B cell (primary cell): ENCODE measurements around the gene DPM2. TPM values are rescaled to one million over a fixed set of nuclear protein-coding genes. Genes with fewer than 3 reads are reported as not detected.

Experiments used
- ATAC-seq: fragments of 200-7000 bp; cut with Tn5 transposase; one replicate; pipeline ENCODE4 v1.10.0; 2021; ENCODE audit warnings: low read depth, mild to moderate bottlenecking, moderate number of reproducible peaks, moderate library complexity
- CTCF ChIA-PET: fragments of 350-600 bp; sonication (Branson Sonifier 250); formaldehyde crosslinking; loops from one replicate; lab custom pipeline; 2021; ENCODE audit warnings: antibody characterized with exemption, inconsistent platforms; lab: Charles Lee
- POLR2A ChIA-PET: fragments of 350-600 bp; sonication (Branson Sonifier 250); formaldehyde crosslinking; loops from one replicate; lab custom pipeline; 2021; ENCODE audit warnings: antibody characterized with exemption; lab: Charles Lee
- DNase-seq: peaks from one replicate; pipeline ENCODE4 v3.0.0; 2013
- H2AFZ ChIP-seq: 2 replicates; pipeline ENCODE4 v1.6.1; 2012; ENCODE audit warnings: mild to moderate bottlenecking, low read depth, low read length; ENCODE audit not compliant: insufficient read depth, poor library complexity, severe bottlenecking
- H3K27ac ChIP-seq, 2 donors: 1 replicate in 1 of 2; 2 replicates in 1 of 2; pipeline ENCODE4 v1.5.1; 2012 to 2013; ENCODE audit warnings: low read length in 2 of 2, mild to moderate bottlenecking in 2 of 2, moderate library complexity in 1 of 2
- H3K27me3 ChIP-seq, 4 experiments: fragments of 200-600 bp in 1 of 4; sonication (generic) in 1 of 4; replicated peaks in 1 of 4; 1 replicate in 2 of 4; 2 replicates in 2 of 4; pipeline versions ENCODE4 v1.6.1 to v1.7.0; 2013 to 2016; ENCODE audit warnings: low read length in 3 of 4, mild to moderate bottlenecking in 2 of 4, mixed read lengths in 1 of 4, moderate library complexity in 1 of 4; ENCODE audit not compliant: insufficient read depth in 4 of 4, control insufficient read depth in 3 of 4; ENCODE audit errors: control extremely low read depth in 1 of 4
- H3K36me3 ChIP-seq, 2 experiments: replicated peaks in 1 of 2; 1 replicate in 1 of 2; 2 replicates in 1 of 2; pipeline versions ENCODE4 v1.6.1 to v1.7.1; 2013; ENCODE audit warnings: low read length in 1 of 2; ENCODE audit not compliant: insufficient read depth in 2 of 2, control insufficient read depth in 1 of 2; ENCODE audit errors: control extremely low read depth in 1 of 2, extremely low read depth in 1 of 2
- H3K4me1 ChIP-seq, 2 donors: fragments of 200-600 bp in 1 of 2; sonication (generic) in 1 of 2; 1 replicate in 1 of 2; 2 replicates in 1 of 2; pipeline versions ENCODE4 v1.5.1 to v1.6.1; 2013 to 2017; ENCODE audit warnings: low read length in 2 of 2; ENCODE audit not compliant: control insufficient read depth in 2 of 2, insufficient read depth in 2 of 2
- H3K4me2 ChIP-seq: replicated peaks from 2 replicates; pipeline ENCODE3; 2012; ENCODE audit warnings: mild to moderate bottlenecking, low read depth, low read length; ENCODE audit not compliant: poor library complexity, severe bottlenecking
- H3K4me3 ChIP-seq, 5 experiments: fragments of 200-600 bp in 1 of 5; sonication (generic) in 1 of 5; 1 replicate in 3 of 5; 2 replicates in 2 of 5; pipeline versions ENCODE4 v1.5.1 to v1.7.0; 2011 to 2016; ENCODE audit warnings: low read length in 4 of 5, mild to moderate bottlenecking in 4 of 5, low read depth in 2 of 5, control low read depth in 1 of 5, moderate library complexity in 1 of 5; ENCODE audit not compliant: insufficient read depth in 1 of 5; ENCODE audit errors: control extremely low read depth in 1 of 5, extremely low read depth in 1 of 5
- H3K79me2 ChIP-seq: fragments of 200-600 bp; sonication (generic); one replicate; pipeline ENCODE4 v1.6.0; 2016; ENCODE audit warnings: low read length; ENCODE audit not compliant: control insufficient read depth, insufficient read depth
- H3K9ac ChIP-seq: fragments of 200-600 bp; sonication (generic); 2 replicates; pipeline ENCODE4 v1.6.1; 2017; ENCODE audit warnings: mild to moderate bottlenecking, low read length, moderate library complexity
- H3K9me3 ChIP-seq, 3 donors: one replicate each; pipeline versions ENCODE4 v1.6.1 to v1.7.1; 2013; ENCODE audit warnings: low read length in 2 of 3; ENCODE audit not compliant: control insufficient read depth in 2 of 3, insufficient read depth in 1 of 3; ENCODE audit errors: control extremely low read depth in 1 of 3
- H4K20me1 ChIP-seq: 2 replicates; pipeline ENCODE4 v1.6.0; 2012; ENCODE audit warnings: mild to moderate bottlenecking, low read length; ENCODE audit not compliant: insufficient read depth, control insufficient read depth, poor library complexity, severe bottlenecking
- H3K27ac Mint-ChIP-seq: one replicate; pipeline ENCODE4 v1.8.0; 2021; ENCODE audit warnings: mixed read lengths
- H3K27me3 Mint-ChIP-seq: one replicate; pipeline ENCODE4 v1.8.0; 2021; ENCODE audit warnings: mixed read lengths
- H3K4me1 Mint-ChIP-seq: one replicate; pipeline ENCODE4 v1.8.0; 2021; ENCODE audit warnings: mixed read lengths
- H3K4me3 Mint-ChIP-seq: one replicate; pipeline ENCODE4 v1.8.0; 2021; ENCODE audit warnings: mixed read lengths
- H3K9me3 Mint-ChIP-seq: one replicate; pipeline ENCODE4 v1.8.0; 2022; ENCODE audit warnings: mixed read lengths; ENCODE audit not compliant: insufficient read depth
- EZH2 ChIP-seq: IDR thresholded peaks from 2 replicates; pipeline ENCODE4 v1.6.1; 2012; ENCODE audit warnings: borderline replicate concordance, low read depth, mild to moderate bottlenecking, moderate library complexity, low read length; ENCODE audit not compliant: insufficient read depth, poor library complexity, severe bottlenecking
- WGBS: methylation state at CpG from one replicate; pipeline ENCODE4 v1.1.5; 2013; ENCODE audit warnings: missing lambda C conversion rate; ENCODE audit not compliant: insufficient coverage; 5-methylcytosine and 5-hydroxymethylcytosine counted together
- intact Hi-C: fragments of 100-400 bp; cut with micrococcal nuclease; formaldehyde crosslinking; loops from one replicate; pipeline ENCODE4 v1.10.0; 2022
- polyA plus RNA-seq: library from polyadenylated mRNA; depleted of rRNA; stranded (reverse); fragments of >200 nt; gene quantifications from 2 replicates; pipeline ENCODE4 v1.2.3, GENCODE V29; 2012
- total RNA-seq, 2 donors: library from RNA; stranded (reverse); fragments of 120-200 nt in 1 of 2; gene quantifications; 1 replicate in 1 of 2; 2 replicates in 1 of 2; pipeline versions ENCODE4 v1.2.3 to v1.2.4, GENCODE V29; 2013 to 2022
- TF ChIP-seq, protein P1 (sequence below): fragments of 200-600 bp; IDR thresholded peaks from one replicate; pipeline ENCODE4 v1.8.0; 2022; ENCODE audit warnings: antibody characterized with exemption, mild to moderate bottlenecking

Gene DPM2
- total and polyA plus RNA-seq, 2 donors (not counting 1 experiment from before 2014, with no cell fraction given) = 34.1 to 42.9 TPM

DNA sequence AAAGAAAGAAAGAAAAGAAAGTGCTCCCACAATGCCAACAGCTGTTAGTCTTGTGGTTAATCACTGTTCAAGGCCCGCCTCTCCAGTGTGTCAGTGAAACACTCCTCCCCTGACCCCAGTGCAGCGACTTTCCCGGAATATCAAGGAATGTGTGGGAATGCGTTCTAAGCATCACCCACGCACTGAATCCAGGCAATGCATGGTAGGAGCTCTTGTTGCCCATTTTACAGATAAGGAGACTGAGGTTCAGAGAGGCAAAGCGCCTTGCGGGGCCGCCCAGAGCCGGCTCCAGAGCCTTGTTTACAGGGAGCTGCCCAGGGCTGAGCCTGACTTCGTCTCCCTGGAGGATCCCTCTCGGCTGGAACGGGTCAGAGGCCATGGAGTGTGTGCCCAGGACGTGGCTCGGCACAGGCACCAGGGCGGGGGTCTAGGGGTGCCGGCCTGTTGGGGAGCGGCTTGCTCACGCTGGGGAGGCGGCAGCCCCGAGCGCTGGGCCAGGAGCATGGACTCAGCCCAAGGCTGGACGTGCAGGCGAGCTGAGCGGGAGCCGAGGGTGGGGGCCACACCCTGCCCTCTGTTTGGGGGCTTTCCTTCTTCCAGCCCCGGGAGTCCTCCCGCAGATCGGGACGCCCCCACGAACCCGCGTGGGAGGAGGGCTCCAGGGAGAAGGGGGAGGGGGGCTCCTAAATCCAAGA is 39.1 kb downstream of the DPM2 start:
- H3K9me3 Mint-ChIP-seq = peaks cover 4% of the 10 kb centered on the region
- intact Hi-C loops = loop anchor here (1.0 kb wide), 1 partner anchor 19 kb away; the partner anchor contains the start of gene ST6GALNAC4
- CTCF ChIA-PET = interaction anchor here (0.8 to 2.9 kb wide), 6 partner anchors 16 to 309 kb away, joined by 3 to 12 read pairs (median 5); partner anchors contain the start of gene TOR2A
- H3K4me2 ChIP-seq = peak overlapping the region; percentile 97
- H3K4me1 ChIP-seq = peaks cover 34 to 62% of the 10 kb centered on the region in 2 donors
- ATAC-seq (peak; percentile 4), DNase-seq (peak; percentile 49)
- peaks cover 5% of the 10 kb centered on the region for H4K20me1 ChIP-seq
- peaks cover 45% of the 10 kb centered on the region for H3K4me1 Mint-ChIP-seq
- H3K79me2 ChIP-seq = peaks cover 19% of the 10 kb centered on the region
- H3K4me3 Mint-ChIP-seq = peak overlapping the region; percentile 90
- peak overlapping the region; percentile 88 for H3K27ac Mint-ChIP-seq
- H3K4me3 ChIP-seq = peak overlapping the region in 4 of 5 experiments; percentile 73 to 83 (median 82)
- peaks cover 0 to 31% (median 6%) of the 10 kb centered on the region in 3 donors for H3K9me3 ChIP-seq
- H2AFZ ChIP-seq = peak overlapping the region; percentile 77
- POLR2A ChIA-PET = interaction anchor here (0.5 to 12.6 kb wide), 4 partner anchors 12 to 110 kb away, joined by 3 to 228 read pairs (median 6); partner anchors contain the start of gene ST6GALNAC4
- TF ChIP-seq EZH2 = no peak
- TF ChIP-seq, protein P1, sequence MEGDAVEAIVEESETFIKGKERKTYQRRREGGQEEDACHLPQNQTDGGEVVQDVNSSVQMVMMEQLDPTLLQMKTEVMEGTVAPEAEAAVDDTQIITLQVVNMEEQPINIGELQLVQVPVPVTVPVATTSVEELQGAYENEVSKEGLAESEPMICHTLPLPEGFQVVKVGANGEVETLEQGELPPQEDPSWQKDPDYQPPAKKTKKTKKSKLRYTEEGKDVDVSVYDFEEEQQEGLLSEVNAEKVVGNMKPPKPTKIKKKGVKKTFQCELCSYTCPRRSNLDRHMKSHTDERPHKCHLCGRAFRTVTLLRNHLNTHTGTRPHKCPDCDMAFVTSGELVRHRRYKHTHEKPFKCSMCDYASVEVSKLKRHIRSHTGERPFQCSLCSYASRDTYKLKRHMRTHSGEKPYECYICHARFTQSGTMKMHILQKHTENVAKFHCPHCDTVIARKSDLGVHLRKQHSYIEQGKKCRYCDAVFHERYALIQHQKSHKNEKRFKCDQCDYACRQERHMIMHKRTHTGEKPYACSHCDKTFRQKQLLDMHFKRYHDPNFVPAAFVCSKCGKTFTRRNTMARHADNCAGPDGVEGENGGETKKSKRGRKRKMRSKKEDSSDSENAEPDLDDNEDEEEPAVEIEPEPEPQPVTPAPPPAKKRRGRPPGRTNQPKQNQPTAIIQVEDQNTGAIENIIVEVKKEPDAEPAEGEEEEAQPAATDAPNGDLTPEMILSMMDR = no peak
- H3K36me3 ChIP-seq = peaks cover 0 to 27% of the 10 kb centered on the region in 2 experiments
- H3K9ac ChIP-seq = peak overlapping the region; percentile 88
- 31% methylated on average over 27 of the region's 32 CpGs for WGBS
- H3K27me3 Mint-ChIP-seq = no peaks in the 10 kb centered on the region
- H3K27ac ChIP-seq = peak overlapping the region; percentile 24 to 66
- H3K27me3 ChIP-seq = no peaks in the 10 kb centered on the region
